ENCODE results near the gene HSPA12B.

The HSPA12B gene

DNA sequence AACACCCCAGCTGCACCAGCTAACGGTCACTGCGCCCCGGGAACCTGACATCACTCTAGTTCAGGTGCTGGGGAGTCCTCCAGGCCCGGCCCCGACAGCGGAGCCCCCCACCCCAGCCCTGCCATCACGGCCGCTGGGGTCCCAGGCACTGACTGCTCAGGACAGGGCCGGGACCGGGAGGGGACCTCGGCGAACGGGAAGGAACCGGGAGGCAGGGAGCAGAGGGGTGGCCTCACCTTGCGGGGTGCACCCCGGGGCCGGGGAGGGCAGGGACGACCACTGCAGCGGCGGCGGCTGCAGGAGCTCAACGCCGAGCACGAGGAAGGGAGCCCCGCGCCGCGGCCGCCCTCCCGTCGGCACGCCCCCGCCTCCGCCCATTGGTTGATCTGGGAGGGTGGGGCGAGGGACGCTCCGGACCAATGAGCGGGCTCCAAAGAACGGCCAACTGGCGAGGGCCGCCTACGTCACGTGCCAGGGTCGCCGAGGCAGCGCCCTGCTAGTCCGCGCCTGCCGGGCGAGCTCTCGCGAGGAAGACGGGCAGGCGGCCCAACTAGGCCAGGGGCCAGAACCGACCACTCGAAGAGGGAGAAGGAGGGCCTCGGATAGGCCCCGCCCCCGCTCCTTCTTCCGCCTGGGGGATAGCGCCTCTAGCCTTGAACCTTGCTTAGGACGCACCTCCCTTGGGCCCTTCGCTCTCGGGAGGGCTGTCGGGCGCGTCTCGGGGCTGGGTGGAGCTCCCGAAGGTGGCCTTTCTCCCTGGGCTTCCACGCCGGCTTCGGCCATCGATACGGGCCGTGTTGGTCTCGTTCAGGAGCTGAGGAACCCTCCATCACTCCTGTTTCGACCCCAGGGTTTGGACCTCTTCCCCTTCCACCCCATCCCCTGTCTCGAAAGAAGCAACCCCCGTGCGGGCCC is 35.2 kb downstream of the HSPA12B start, which contains the start of gene ADISSP:
Gene ADISSP, minus strand, starts transcription at position 327 of the 915 bp plus-strand sequence. CDS start 7,653 bp downstream, outside the sequence.
- peak; percentile 98 for DNase-seq

DNA sequence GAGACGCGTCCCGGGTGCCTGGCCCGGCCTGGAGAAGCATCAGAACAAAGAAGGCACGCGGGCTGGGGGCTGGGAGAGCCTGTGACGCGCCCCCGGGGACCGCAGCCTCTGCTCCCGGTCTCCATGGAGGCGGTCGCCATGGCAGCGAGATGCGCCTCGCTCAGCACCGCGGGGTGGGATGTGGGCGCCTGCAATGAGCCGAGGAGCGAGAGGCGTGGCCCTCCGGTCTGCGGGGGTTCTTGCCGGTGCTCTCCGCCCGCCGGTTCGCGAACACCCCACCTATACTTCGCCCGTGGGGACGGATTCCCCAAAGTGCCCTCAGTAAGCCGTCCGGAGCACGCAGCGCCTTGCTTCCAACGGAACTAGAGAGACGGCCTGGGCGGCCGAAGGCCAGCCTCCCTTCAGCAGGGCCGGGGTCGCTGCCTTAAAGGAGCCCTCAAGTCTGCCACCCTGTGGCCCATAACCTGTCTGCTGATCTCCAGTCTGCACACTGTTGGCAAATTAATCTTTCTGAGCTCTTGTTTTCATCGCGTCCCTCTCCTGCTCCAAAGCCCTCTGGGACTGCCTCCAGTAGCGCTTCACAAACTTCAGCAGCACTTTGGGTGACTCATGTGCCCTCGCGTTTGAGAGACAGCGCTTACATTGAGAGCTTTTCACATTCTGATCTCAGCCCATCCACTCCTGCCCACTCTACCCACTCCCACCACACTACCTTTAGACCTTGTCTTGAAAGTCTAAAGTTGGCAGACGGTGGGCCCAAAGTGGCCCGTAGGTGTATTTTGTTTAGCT is 36.1 kb downstream of the HSPA12B start:
- peak; percentile 87 for DNase-seq

DNA sequence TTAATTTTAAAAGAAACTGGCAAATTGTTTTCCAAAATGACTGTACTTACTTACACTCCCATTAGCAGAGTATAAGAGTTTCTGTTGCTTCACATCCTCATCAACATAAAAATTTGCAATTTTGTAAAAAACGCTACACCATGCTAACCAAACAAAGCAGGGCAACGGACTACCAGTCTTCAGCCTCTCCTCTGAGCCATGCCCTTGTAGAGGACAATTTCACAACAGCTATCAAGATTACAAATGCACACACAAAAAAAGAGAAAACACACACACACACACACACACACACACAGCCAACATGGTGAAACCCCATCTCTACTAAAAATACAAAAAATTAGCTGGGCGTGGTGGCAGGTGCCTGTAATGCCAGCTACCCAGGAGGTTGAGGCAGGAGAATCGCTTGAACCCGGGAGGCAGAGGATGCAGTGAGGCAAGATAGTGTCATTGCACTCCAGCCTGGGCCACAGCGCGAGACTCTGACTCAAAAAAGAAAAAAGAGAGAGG is 39.1 kb downstream of the HSPA12B start:
- no peak for DNase-seq

DNA sequence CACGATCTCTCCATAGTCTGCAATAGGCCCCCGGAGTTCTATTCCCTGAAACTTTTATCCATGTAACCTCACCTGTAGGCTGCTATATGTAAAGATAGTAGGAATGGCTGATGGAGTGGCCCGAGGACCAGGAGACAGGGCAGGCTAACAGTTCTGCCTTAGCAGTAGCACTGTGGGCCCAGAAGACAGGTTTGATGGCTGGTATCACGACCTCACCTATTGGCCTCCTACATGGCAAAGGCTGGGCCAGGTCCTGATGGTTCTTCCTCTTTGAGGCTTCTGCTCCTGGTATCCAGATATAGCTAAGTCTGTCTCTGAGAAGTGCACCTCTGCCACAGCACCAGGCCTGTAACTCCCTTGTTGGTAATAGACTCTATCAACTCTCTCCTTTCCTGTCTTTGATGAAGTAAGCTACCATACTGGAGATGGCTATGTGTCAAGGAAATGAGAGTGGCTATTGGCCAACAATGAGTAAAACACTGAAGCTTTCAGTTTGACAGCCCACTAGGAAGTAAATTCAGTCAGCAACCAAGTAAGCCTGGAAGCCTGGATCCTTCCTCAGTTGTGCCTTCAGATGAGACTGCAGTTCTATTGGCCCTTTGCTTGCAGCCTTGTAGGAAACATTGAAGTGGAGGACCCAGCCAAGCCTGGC is 43.1 kb downstream of the HSPA12B start:
- no peak for DNase-seq

DNA sequence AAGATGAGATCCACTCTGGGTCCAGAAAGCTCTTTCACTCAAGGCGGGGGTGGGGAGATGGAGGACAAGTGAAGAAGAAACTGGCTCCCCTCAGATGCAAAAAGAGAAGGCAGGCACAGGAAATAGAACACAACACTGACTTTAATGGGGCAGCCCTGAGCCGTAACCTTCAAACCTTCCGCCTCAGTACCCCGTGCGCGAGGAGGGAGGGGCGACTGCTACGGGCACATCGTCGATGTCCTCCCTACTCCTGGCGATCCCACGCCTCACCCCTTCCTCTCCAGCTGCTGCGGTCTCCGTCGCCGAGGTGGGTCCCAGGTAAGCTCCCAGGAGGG is 44.9 kb downstream of the HSPA12B start:
- no peak for DNase-seq

DNA sequence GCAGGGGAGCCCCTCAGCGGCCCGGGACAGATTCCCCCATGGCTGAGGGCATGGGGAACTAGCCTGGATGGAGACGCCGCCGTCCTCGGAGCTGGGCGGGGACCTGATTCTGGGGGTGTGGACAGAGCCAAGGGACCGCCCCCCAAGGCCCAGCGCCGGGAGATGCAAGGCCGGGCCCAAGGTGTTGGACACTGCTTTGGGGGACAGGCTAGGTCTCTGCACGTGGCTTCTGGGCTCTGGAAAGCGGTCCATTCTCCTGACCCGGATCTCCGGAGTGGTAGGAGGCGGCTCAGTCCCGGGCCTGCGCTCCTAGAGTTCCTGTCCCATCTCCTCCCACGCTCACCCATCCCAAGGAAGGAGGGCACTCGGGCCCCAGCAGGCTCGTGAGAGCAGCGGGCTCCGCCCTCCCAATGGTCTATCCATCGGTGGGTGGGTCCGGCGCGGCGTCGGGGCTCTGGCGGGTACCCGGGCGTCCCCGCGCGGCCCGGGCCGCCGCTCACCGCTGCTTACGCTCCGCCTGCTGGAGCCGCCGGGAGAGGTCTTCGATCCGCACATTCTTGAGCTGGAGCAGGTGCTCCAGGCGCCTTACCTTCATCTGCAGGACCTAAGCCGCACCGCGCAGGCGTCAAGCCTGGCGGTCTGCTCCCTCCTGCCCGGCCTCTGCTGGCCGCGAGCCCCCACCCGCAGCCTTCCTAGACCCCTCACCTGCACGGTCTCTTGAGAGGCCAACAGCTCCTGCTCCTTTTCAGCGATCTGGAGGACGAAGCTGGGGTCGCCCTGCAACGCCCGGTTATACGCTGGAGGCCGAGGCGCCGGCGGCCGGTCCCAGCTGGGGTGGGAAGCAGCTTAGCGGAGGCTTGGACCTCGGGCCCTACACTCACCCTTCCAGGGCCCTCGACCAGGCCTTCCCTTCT is 45.5 kb downstream of the HSPA12B start:
- peak; percentile 52 for DNase-seq

DNA sequence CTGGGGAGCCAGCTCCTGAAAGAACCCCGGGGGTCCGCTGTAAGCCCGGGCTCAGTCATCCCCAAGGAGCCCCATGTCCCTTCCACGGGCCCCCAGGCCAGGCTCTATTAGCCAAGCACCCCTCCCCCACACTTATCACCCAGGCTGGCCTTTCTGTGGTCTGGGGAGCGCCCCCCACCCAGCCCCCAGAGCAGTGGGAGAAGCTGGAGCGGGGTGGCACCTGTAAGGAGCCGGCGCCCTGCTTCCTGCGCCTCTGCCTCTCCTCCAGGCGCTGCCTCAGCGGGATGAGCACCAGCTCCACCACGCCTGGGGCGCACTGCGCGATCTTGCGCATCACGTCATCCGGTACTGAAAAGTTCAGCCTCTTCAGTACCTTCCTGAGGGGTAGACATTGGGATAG is 46.5 kb downstream of the HSPA12B start:
- no peak for DNase-seq

DNA sequence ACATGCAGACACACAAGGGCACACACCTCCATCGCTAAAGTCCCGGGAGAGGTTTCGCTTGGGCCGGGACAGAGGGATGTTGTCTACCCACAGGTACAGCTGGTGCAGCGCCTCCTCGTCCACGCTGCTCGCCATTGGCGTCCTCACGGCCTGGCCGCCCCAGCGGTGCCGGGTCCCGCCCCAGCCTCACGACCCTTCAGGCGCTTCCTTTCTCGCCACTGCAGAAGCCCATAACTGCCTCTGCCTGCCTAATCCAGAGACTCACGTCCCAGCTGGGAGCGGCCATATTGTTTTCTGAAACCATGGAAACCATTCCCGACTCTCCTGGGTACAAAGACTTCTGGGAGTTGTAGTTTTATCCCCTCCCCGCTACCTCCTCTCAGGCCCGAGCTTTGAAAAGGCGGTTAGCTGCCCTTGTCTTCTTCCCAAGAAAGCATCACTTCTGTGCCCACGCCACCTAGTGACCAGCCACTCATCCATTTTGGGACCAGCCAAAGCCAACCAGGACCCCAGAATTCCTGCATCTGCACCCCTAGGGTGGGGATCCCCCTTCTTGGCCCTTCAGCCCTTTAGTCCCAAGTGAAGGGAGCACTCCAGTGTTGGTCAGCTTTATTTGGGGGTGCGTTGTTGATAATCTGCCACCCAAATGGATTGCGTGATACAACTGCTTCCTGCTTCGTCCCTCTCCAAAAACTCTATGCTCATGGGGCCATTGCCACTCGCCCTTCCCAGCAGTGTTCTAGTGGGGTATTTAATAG is 48.8 kb downstream of the HSPA12B start, which contains the start of gene SPEF1:
Gene SPEF1, minus strand, starts transcription at position 296 of the 758 bp plus-strand sequence. Its CDS starts 161 bp downstream, at position 135.
- peak; percentile 59 for DNase-seq

DNA sequence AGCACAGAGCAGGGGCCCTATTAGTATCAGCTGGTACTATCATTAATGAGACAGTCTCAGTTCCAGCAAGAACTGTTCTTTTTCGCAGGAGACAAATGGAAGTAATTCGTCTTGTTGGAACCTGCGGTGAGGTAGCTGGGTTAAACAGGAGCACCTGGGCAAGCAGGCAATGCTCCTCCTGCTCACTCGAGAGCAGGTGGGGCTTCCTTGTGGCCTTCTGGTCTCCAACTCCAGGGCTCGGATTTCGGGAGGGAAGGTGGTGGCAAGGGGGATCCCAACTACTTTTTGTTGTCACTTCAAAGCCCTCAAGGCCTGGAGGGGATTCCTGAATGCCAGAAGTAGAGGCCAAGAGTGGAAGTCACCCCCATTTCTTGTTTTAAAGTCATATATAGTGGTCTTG is 50.1 kb downstream of the HSPA12B start:
- DNase-seq: no peak

DNA sequence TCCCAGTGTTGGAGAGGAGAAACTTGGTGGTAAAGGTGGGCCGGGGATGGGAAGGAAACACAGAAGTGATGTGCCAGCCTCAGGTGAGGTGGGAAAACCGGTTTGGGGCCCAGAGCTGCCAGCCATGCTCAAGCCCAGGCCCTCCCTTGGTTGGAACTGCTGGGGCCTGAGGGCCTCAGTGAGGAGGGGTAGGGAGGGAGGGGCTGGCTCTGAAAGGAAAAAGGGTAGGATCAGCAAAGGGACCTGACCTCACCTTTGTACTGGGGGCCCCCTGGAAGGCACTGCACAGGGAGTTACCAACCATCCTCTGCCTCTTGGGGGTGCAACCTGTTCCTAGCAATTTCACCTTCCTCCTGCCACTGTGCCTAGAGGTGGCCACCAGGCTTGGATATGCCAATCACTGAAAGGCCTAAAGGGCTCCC is 50.6 kb downstream of the HSPA12B start:
- no peak for DNase-seq

DNA sequence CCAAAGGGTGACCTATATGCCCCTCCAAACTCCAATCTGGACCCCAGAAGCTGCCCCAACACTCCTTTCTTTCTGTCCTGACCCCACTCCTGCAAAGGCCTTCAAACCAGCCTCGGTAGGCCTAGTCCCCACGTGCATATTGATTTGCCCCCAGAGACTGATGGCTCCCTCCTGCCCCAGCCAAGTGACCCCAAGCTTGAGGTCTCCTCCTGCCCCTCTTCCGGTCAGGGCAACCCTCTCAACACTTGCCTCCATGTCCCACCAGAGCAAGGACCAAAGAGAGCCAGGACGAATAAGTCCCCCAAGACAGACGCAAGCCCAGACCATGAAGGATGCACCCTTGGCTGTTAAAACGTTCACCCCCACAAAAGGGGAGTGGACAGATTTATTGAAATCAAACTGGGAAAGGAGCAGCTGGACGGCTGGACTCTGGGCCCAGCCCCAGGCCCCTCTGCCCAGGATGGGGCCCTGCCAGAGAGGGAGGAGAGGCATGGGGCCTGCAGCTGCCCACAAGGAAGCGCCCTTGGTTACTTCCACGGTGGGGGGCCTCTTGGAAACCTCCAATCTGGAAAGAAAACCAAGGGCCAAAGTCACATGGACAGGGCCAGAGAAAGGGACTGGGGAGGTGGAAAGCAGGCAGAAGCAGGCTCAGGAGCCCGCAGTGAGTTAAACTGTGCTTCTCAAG is 51.2 kb downstream of the HSPA12B start:
- no peak for DNase-seq

DNA sequence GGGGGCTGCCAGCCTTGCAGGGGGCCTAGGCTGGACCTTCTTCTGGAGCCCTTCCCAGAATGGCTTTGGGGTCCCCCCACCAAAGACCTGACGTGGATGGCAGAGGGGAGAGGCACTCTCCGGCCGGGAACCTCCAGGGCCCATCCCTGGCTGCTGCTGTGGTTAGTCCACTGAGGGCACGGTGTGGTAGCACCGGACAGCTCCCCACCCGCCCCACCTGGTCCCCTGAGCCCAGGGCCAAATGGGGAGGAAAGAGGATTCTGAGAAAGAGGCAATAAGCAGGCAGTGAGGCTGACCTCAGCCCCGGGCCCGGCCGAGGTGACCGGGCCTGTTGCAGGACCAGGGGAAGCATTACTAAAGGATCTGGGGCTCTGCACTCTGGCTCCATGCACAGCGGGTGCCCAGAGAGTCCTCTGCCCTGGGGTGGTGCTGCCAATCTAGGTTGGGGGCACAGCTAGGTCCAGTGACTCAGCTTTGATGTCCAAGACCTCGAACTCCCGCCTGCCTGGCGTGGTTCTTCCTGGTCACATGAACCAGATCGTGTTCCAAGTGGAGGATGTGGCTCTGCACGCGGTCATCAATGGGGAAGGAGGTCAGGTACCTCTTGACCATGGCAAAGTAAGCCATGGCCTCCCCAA is 51.9 kb downstream of the HSPA12B start:
- DNase-seq: no peak

DNA sequence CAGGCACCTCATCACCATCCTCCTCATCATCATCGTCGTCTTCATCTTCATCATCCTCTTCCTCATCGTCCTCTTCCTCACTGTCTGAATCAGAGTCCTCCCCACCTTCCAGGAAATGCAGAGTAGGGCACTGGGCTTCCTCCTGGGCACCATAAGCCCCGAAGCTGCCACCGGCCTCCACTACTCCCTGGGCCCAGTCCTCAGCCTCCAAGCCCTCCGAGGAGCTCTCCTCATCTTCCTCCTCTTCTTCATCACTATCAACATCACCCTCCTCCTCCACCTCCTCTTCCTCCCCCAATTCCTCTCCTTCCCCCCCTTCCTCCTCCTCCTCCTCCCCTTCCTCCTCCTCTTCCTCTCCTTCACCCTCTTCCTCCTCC is 52.4 kb downstream of the HSPA12B start:
- DNase-seq: no peak

DNA sequence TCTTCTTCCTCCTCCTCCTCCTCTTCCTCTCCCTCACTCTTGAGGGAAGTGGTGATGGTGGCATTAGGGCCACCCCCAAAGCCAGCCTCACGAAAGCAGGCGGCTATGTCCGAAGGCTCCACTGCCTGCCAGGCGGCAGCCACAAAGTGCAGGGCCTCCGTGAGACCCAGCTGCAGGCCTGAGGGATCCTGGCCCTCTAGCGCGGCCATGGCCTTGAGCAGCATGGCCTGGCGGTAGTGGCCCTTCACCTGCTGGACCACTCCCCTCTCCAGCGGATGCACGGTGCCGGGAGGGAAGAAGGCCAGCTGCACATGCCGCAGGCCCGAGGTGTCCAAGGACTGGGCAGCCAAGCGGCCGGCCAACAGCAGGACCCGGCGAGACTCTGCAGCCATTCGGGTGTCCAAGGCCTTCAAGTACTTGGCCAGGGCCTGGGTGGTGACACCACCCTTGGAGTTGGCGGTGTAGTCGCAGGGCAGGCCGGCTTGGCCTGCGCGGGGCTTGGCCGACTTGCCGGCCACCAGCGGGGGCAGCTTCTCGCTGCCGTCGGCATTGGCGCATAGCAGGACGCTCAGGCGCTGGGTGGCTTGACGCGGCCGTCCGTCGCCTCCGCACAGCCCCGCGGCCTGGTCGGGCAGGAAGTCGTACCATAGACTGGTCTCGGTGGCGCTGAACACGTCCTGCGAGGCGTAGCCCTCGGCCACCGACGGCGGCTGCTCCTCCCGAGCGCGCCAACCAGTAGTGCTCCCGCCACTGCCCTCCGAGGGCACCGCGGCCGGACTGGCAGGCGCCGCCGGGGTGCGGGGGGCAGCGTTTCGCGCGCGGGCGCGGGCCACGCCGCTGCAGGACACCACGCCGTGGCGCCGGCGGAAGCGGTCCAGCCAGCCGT is 53.0 kb downstream of the HSPA12B start:
- no peak for DNase-seq

DNA sequence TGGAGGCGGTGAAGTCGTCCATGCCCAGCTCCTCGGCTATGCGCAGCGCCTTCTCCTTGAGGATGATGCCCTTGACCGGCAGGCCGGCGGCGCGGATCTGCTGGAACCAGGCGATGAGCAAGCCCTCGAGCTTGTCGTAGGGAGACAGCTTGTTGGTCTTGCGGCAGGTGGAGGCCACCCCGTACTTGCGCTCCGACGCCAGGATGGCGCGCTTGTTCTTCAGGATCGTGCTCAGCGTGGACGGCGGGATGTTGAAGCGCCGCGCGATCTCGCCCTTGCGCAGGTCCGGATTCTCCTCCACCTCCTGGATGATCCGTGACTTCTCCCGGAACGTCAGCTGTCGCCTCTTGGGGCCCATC is 53.6 kb downstream of the HSPA12B start:
- peak; percentile 30 for DNase-seq

DNA sequence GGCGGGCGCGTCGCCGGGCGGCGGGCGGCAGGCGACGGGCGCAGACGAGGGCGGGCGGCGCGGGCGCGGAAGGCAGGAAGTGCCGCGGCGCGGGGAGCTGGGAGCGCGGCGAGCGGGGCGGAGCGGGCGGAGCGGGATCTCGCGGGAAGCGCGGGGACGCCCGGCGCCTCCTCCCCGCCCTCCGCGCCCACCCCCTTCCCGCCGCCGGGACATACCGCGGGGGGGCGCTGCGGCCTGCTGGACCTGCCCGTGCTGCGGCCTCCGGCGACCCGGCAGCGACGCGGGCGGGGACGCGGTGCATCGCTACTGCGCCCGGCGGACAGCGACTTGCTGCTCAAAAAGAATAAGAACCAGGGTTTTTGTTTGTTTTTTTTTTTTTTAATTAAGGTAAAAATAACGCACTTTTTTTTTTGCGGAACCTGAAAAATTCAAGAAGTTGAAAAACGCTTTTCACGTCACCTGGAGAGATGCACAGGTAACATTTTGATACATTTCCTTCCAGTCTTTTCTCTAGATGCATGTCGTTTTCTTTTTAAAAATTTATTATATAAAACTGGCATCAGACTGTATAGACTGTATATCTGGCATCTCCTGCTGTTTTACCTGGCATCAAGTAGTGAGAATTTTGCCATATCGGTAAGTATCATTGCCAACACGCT is 54.3 kb downstream of the HSPA12B start, which contains the start of gene CENPB:
Gene CENPB, minus strand, starts transcription at position 76 of the 659 bp plus-strand sequence. CDS start 257 bp downstream, outside the sequence.
- DNase-seq: peak; percentile 88

DNA sequence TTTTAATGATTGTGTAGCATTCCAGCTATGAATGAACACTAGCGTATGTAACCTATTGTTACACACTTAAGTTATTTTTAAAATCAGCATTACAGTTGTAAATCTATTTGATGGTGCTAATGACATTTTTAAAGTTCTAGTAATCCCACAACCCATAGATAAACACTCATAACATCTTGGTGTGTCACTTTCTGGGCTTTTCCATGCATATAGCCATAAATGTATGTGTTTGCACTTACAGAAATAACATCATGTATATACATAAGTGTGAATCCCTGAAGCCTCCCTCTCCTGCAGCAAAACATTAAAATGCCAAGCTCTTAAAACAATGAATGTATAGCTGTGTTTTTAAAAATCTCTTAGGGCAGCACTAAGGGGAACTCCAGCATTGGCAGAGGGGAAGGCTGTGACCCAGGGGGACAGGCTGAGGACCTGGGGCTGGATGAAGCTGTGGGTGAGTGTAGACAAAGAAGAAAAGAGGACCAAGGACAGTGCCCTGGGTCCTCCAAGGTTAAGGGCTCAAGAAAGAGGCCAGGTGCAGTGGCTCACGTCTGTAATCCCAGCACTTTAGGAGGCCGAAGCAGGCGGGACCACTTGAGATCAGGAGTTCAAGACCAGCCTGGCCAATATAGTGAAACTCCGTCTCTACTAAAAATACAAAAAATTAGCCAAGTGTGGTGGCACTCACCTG is 55.0 kb downstream of the HSPA12B start:
- DNase-seq: no peak

DNA sequence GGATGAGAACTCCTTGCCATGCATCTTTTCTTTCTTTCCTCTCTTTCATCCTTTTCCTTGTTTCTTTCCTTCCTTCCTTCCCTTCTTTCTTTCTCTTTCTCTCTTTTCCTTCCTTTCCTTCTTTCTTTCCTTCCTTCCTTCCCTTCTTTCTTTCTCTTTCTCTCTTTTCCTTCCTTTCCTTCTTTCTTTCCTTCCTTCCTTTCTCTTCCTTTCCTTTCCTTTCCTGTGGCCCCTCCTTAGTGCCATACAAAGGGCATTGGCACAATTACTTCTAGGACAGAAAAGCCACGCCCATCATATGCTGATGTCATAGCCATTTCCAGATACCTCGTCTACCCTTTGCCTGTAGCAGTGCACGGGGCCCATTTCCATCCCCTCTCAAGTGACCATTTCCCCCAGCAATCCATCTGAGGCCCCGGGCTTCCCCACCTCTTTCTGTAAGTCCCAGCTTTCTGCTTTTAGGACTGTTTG is 56.2 kb downstream of the HSPA12B start:
- DNase-seq: no peak

Data from CD4-positive, alpha-beta T cell treated with Interferon gamma for 1 hour (primary cell).